Gastrocnemius medialis (tissue), 4 donors: ENCODE data around the gene MTG2. TPM values are rescaled to one million over a fixed set of nuclear protein-coding genes. Genes with fewer than 3 reads are reported as not detected.

Experiments used
- ATAC-seq, 2 donors: fragments of 150-250 bp; one replicate each; pipeline ENCODE4 v1.9.1; 2016
- DNase-seq, 2 donors: peaks; one replicate each; pipeline ENCODE4 v3.0.0-alpha.2; 2019
- H3K27ac ChIP-seq, 4 donors: fragments of 200-600 bp; sonication (generic); 1 replicate in 1 of 4; 2 replicates in 3 of 4; pipeline ENCODE4 v1.5.1; 2016 to 2018; ENCODE audit warnings: mild to moderate bottlenecking in 2 of 4, moderate library complexity in 1 of 4
- H3K27me3 ChIP-seq, 3 donors: fragments of 200-600 bp; sonication (generic) in 2 of 3; 1 replicate in 1 of 3; 2 replicates in 2 of 3; pipeline versions ENCODE4 v1.5.1 to v1.6.0; 2016 to 2019; ENCODE audit warnings: mild to moderate bottlenecking in 1 of 3, moderate library complexity in 1 of 3
- H3K36me3 ChIP-seq, 2 donors: fragments of 200-600 bp; sonication (generic) in 1 of 2; one replicate each; pipeline ENCODE4 v1.5.1; 2017 to 2018
- H3K4me1 ChIP-seq, 2 donors: fragments of 200-600 bp; sonication (generic) in 1 of 2; one replicate each; pipeline ENCODE4 v1.5.1; 2016 to 2017; ENCODE audit warnings: mild to moderate bottlenecking in 2 of 2
- H3K4me3 ChIP-seq, 4 donors: fragments of 200-600 bp; sonication (generic) in 3 of 4; 1 replicate in 1 of 4; 2 replicates in 3 of 4; pipeline ENCODE4 v1.5.1; 2016 to 2019; ENCODE audit warnings: mild to moderate bottlenecking in 2 of 4
- H3K9me3 ChIP-seq, 3 donors: fragments of 200-600 bp; sonication (generic) in 2 of 3; 1 replicate in 1 of 3; 2 replicates in 2 of 3; pipeline ENCODE4 v1.5.1; 2016 to 2019
- POLR2A ChIP-seq, 2 donors: fragments of 450-650 bp; IDR thresholded peaks; one replicate each; pipeline ENCODE4 v1.6.1; 2017; ENCODE audit warnings: antibody characterized with exemption in 2 of 2, mild to moderate bottlenecking in 2 of 2, moderate library complexity in 2 of 2
- in situ Hi-C, 4 donors: fragments of 200-750 bp; cut with MboI; loops; one replicate each; pipeline versions ENCODE4 v1.15.0 to v1.8.0; 2017; ENCODE audit warnings: low sequenced_read_pairs in 4 of 4
- intact Hi-C: fragments of 100-400 bp; cut with DNase I; formaldehyde crosslinking; loops from one replicate; pipeline ENCODE4 v1.15.1; 2023; ENCODE audit warnings: low total_unique reads
- total RNA-seq, 4 donors: library from RNA; depleted of rRNA; stranded (reverse); fragments of >200 nt; gene quantifications; one replicate each; pipeline versions ENCODE4 v1.1.0 to v1.2.3, GENCODE V29; 2016
- TF ChIP-seq, protein P1 (sequence below), 5 experiments: fragments of 450-650 bp in 3 of 5; fragments of 200-600 bp in 2 of 5; sonication (generic) in 2 of 5; IDR thresholded peaks in 4 of 5; conservative IDR thresholded peaks in 1 of 5; 1 replicate in 4 of 5; 2 replicates in 1 of 5; pipeline ENCODE4 v1.5.1; 2016 to 2019; ENCODE audit warnings: antibody characterized with exemption in 5 of 5, mild to moderate bottlenecking in 3 of 5, moderate library complexity in 3 of 5

MTG2 gene
- total RNA-seq, 4 donors from 2014 or later, result 21.0 to 50.8 (median 29.3) TPM

DNA sequence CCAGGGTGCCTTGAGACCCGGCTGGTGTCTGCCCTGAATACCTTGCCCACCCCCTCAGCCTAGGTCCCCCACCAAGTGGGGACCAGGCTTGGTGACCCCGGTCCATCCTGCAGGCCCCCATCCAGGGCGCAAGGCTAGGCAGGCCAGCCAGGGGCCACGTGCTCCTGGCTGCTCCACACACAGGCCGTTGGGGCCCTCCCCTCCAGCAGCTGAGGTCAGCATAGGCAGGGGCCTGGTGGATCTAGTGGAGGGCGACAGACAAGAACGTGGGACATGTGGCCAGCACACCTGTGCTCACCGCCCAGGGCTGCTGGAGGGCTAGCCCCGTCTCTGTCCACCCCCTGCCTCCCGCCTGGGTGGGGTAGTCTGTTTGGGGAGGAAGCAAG is 44.8 kb downstream of the MTG2 start:
- no peak for TF ChIP-seq POLR2A (IDR thresholded peaks at IDR 0.05)
- TF ChIP-seq, protein P1, sequence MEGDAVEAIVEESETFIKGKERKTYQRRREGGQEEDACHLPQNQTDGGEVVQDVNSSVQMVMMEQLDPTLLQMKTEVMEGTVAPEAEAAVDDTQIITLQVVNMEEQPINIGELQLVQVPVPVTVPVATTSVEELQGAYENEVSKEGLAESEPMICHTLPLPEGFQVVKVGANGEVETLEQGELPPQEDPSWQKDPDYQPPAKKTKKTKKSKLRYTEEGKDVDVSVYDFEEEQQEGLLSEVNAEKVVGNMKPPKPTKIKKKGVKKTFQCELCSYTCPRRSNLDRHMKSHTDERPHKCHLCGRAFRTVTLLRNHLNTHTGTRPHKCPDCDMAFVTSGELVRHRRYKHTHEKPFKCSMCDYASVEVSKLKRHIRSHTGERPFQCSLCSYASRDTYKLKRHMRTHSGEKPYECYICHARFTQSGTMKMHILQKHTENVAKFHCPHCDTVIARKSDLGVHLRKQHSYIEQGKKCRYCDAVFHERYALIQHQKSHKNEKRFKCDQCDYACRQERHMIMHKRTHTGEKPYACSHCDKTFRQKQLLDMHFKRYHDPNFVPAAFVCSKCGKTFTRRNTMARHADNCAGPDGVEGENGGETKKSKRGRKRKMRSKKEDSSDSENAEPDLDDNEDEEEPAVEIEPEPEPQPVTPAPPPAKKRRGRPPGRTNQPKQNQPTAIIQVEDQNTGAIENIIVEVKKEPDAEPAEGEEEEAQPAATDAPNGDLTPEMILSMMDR (IDR thresholded peaks at IDR 0.05 in 4 of 5, conservative IDR thresholded peaks at IDR 0.05 in 1 of 5), result no peak
- Histone ChIP-seq H3K36me3 (no peaks in the 10 kb centered on the region), H3K27me3 (peaks cover 6 to 7% (median 7%) of the 10 kb centered on the region in 3 donors), H3K27ac (no peak overlapping the region), H3K4me3 (no peak overlapping the region), H3K9me3 (no peaks in the 10 kb centered on the region), H3K4me1 (no peaks in the 10 kb centered on the region)
- in situ Hi-C loops, result no loop called here
- intact Hi-C loops, result no loop called here
- ATAC-seq, result no peak
- DNase-seq, result no peak

DNA sequence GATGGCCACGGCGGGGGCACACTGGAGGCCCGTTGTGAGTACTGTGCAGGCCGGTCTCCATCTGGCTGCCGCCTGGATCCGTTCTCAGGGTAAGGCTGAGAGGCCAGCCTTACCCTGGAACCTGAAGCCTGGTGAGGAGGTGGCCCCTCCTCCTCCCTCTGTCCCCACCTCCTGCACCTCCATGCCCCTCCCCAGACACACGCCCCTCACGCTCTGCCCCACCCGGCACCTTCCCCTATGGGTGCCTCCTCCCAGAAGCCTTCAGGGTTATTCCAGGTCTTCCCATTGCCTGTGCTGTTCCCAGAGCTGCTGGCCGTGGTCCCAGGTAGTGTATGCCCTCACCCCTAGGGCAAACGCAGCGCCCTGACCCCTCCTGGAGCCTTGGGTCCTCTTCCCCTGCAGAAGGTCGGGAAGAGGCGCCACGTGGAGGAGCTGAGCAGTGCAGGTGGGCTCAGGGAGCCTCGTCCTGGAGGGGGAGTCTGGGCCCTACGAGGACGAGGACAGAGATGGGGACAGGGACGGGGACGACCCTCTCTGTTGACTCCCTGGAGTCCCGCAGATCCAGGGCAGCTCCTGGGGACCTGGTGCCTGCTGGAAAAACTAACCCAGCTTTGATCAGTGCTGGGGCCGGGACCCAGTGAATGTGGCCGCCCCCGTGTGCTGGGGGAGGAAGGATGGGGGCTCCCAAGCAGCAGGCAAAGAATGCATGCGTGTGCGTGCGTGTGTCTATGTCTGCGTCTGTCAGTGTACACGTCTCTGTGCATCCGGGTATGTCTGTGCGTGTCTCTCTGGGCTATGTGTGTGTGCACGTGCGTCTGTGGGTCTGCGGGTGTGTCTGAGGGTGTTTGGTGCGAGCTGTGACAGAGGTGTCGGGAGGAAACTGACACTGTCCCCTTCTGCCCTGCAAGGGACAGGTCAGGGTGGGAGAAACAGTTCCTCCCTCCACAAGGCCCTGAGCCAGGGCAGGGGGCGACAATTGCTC is 45.4 kb downstream of the MTG2 start:
- intact Hi-C loops, result no loop called here
- H3K27ac ChIP-seq, result no peak overlapping the region
- in situ Hi-C loops, result no loop called here
- no peak for DNase-seq
- no peaks in the 10 kb centered on the region for H3K9me3 ChIP-seq
- ATAC-seq, result no peak
- H3K27me3 ChIP-seq, result peaks cover 0 to 3% (median 0%) of the 10 kb centered on the region in 3 donors
- H3K4me3 ChIP-seq, result no peak overlapping the region
- no peaks in the 10 kb centered on the region for H3K36me3 ChIP-seq
- peaks cover 2 to 6% of the 10 kb centered on the region in 2 donors for H3K4me1 ChIP-seq
- no peak for TF ChIP-seq POLR2A (IDR thresholded peaks at IDR 0.05)
- TF ChIP-seq, protein P1 (IDR thresholded peaks at IDR 0.05 in 4 of 5, conservative IDR thresholded peaks at IDR 0.05 in 1 of 5), result no peak

DNA sequence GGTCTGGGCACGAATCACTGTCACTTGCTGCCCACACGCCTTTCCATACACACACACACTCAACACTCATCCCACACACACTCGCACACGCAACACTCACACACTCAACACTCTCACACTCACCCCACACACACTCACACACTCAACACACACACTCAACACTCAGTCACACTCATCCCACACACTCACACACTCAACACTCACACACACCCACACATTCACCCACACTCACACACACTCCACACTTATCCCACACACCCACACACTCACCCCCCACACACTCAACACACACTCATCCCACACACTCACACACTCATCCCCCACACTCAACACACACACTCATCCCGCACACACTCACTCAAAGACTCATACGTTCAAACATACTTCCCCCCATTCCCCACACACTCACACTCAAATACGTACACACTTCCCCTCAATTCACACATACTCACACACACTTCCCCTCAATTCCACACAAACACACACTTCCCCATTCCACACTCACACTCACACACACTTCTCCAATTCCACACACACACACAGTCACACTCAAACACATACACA is 46.2 kb downstream of the MTG2 start:
- intact Hi-C loops, result no loop called here

DNA sequence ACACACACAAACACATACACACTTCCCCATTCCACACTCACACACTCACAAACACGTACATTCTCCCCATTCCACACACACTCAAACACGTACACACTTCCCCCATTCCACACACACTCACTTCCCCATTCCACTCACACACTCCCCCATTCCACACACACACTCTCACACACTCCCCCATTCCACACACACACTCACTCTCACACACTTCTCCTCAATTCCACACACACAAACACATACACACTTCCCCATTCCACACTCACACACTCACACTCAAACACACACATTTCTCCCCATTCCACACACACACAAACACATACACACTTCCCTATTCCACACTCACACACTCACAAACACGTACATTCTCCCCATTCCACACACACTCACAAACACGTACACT is 46.8 kb downstream of the MTG2 start:
- Histone ChIP-seq H3K27me3 (no peaks in the 10 kb centered on the region), H3K9me3 (no peaks in the 10 kb centered on the region), H3K27ac (no peak overlapping the region), H3K36me3 (no peaks in the 10 kb centered on the region), H3K4me1 (peaks cover 10 to 16% of the 10 kb centered on the region in 2 donors), H3K4me3 (no peak overlapping the region)
- in situ Hi-C loops, result no loop called here
- DNase-seq (no peak), ATAC-seq (no peak)
- no peak for TF ChIP-seq POLR2A (IDR thresholded peaks at IDR 0.05)
- TF ChIP-seq, protein P1 (IDR thresholded peaks at IDR 0.05 in 4 of 5, conservative IDR thresholded peaks at IDR 0.05 in 1 of 5), result no peak
- intact Hi-C loops, result no loop called here

More for the DNA sequence above, 46.2 kb downstream of the MTG2 start:
- H3K4me3 ChIP-seq, result no peak overlapping the region
- in situ Hi-C loops, result no loop called here
- H3K27ac ChIP-seq, result no peak overlapping the region
- TF ChIP-seq, protein P1 (IDR thresholded peaks at IDR 0.05 in 4 of 5, conservative IDR thresholded peaks at IDR 0.05 in 1 of 5), result no peak
- no peak for TF ChIP-seq POLR2A (IDR thresholded peaks at IDR 0.05)
- DNase-seq (no peak), ATAC-seq (no peak)
- no peaks in the 10 kb centered on the region for H3K36me3 ChIP-seq
- H3K4me1 ChIP-seq, result peaks cover 5 to 10% of the 10 kb centered on the region in 2 donors
- H3K9me3 ChIP-seq, result no peaks in the 10 kb centered on the region
- H3K27me3 ChIP-seq, result no peaks in the 10 kb centered on the region
